GM18858 (cell line): Measurements from ENCODE around the gene BARX1.
"Not testable (repeated sequence)": the region's sequence is repeated elsewhere in the genome, so short reads cannot be mapped to it uniquely, and the experiment has no call there.

ENCODE experiments used
- ATAC-seq: cut with Tn5 transposase; IDR thresholded peaks from one replicate; pipeline ENCODE4 v1.9.1; 2021; ENCODE audit not compliant: unreplicated experiment

Gene BARX1

GRCh38 chr9:93955111-93955980 is at the start of gene BARX1:
Gene BARX1, minus strand, starts transcription at chr9:93955355. Its CDS starts 209 bp downstream, at chr9:93955146.
- ATAC-seq, result no peak

GRCh38 chr9:94002316-94003140 is 47.4 kb upstream of the BARX1 start:
- no peak for ATAC-seq

GRCh38 chr9:93996863-93997262 is 41.7 kb upstream of the BARX1 start:
- no peak for ATAC-seq

GRCh38 chr9:93996367-93996766 is 41.2 kb upstream of the BARX1 start:
- ATAC-seq, result no peak

GRCh38 chr9:93994545-93994944 is 39.4 kb upstream of the BARX1 start:
- ATAC-seq, result no peak

GRCh38 chr9:93994132-93994531 is 39.0 kb upstream of the BARX1 start:
- no peak for ATAC-seq

GRCh38 chr9:93992830-93993229 is 37.7 kb upstream of the BARX1 start:
- no peak for ATAC-seq

GRCh38 chr9:93990448-93990847 is 35.3 kb upstream of the BARX1 start:
- ATAC-seq, result no peak

- no peak for ATAC-seq
Measured at GRCh38 chr9:93988056-93988455, 32.9 kb upstream of the BARX1 start.

GRCh38 chr9:93984860-93985259 is 29.7 kb upstream of the BARX1 start:
- no peak for ATAC-seq

- ATAC-seq, result no peak
Measured at GRCh38 chr9:93983875-93984274, 28.7 kb upstream of the BARX1 start.

GRCh38 chr9:93979721-93980120 is 24.6 kb upstream of the BARX1 start:
- no peak for ATAC-seq

GRCh38 chr9:93978551-93978950 is 23.4 kb upstream of the BARX1 start:
- no peak for ATAC-seq

- no peak for ATAC-seq
Measured at GRCh38 chr9:93976973-93977372, 21.8 kb upstream of the BARX1 start.

GRCh38 chr9:93976081-93976480 is 20.9 kb upstream of the BARX1 start:
- no peak for ATAC-seq

- ATAC-seq, result no peak
Measured at GRCh38 chr9:93975262-93975661, 20.1 kb upstream of the BARX1 start.

- ATAC-seq, result no peak
Measured at GRCh38 chr9:93974151-93974550, 19.0 kb upstream of the BARX1 start.

- not testable (repeated sequence) for ATAC-seq
Measured at GRCh38 chr9:93972655-93973054, 17.5 kb upstream of the BARX1 start.

GRCh38 chr9:93969328-93969661 is 14.1 kb upstream of the BARX1 start:
- no peak for ATAC-seq

GRCh38 chr9:93968451-93969327 is 13.5 kb upstream of the BARX1 start:
- no peak for ATAC-seq
